Neural cell (in vitro differentiated cells): Measurements from ENCODE around the gene OTULIN.

ENCODE experiments used
- CTCF ChIP-seq: fragments of 450-650 bp; IDR thresholded peaks from 2 replicates; pipeline ENCODE4 v1.5.1; 2014; ENCODE audit warnings: antibody characterized with exemption, mild to moderate bottlenecking, moderate library complexity; ENCODE audit not compliant: poor library complexity, severe bottlenecking
- EZH2 ChIP-seq: fragments of 200-600, 300-800 bp; shearing (Covaris generic), sonication (generic); IDR thresholded peaks from 2 replicates; pipeline ENCODE4 v1.6.1; 2014; ENCODE audit warnings: antibody characterized with exemption, low read length, borderline replicate concordance, mild to moderate bottlenecking; ENCODE audit not compliant: insufficient read depth, poor library complexity, severe bottlenecking
- MXI1 ChIP-seq: fragments of 450-650 bp; conservative IDR thresholded peaks from 2 replicates; pipeline ENCODE4 v1.6.1; 2014; ENCODE audit warnings: antibody characterized with exemption, mild to moderate bottlenecking; ENCODE audit not compliant: poor library complexity, severe bottlenecking
- POLR2AphosphoS5 ChIP-seq: IDR thresholded peaks from 2 replicates; pipeline ENCODE4 v1.6.1; 2012
- RAD21 ChIP-seq: fragments of 450-650 bp; conservative IDR thresholded peaks from 2 replicates; pipeline ENCODE4 v1.6.1; 2014; ENCODE audit warnings: antibody characterized with exemption, mild to moderate bottlenecking, moderate library complexity
- REST ChIP-seq: IDR thresholded peaks from 2 replicates; pipeline ENCODE4 v1.6.1; 2012; ENCODE audit warnings: borderline replicate concordance
- TAF1 ChIP-seq: IDR thresholded peaks from 2 replicates; pipeline ENCODE4 v1.6.1; 2012; ENCODE audit warnings: low read depth

- TF ChIP-seq MXI1, result no peak
- TF ChIP-seq RAD21, result no peak
- TF ChIP-seq REST, result no peak
- TF ChIP-seq CTCF, result no peak
- no peak for TF ChIP-seq EZH2
- TF ChIP-seq TAF1, result no peak
- TF ChIP-seq POLR2AphosphoS5, result no peak
Measured at GRCh38 chr5:14644623-14645237, 19.8 kb upstream of the OTULIN start.
